Liver (tissue), 9 donors: ENCODE measurements around the gene PROZ. TPM values are rescaled to one million over a fixed set of nuclear protein-coding genes. Genes with fewer than 3 reads are reported as not detected.

ENCODE experiments used
- DNase-seq: peaks from one replicate; pipeline ENCODE4 v3.0.0-alpha.2; 2017; ENCODE audit warnings: low spot score
- H3K27ac ChIP-seq, 2 donors: one replicate each; pipeline ENCODE4 v1.7.0; 2013; ENCODE audit warnings: inconsistent platforms in 2 of 2, low read length in 2 of 2, control low read depth in 1 of 2, low read depth in 1 of 2, mild to moderate bottlenecking in 1 of 2
- H3K27me3 ChIP-seq, 4 donors: one replicate each; pipeline versions ENCODE4 v1.6.1 to v1.7.0; 2013; ENCODE audit warnings: low read length in 3 of 4, inconsistent platforms in 1 of 4, mild to moderate bottlenecking in 1 of 4, moderate library complexity in 1 of 4; ENCODE audit not compliant: control insufficient read depth in 4 of 4, insufficient read depth in 4 of 4
- H3K36me3 ChIP-seq, 4 donors: one replicate each; pipeline versions ENCODE4 v1.6.1 to v1.7.0; 2013; ENCODE audit warnings: low read length in 3 of 4, mild to moderate bottlenecking in 3 of 4, low read depth in 1 of 4, moderate library complexity in 1 of 4; ENCODE audit not compliant: control insufficient read depth in 4 of 4, insufficient read depth in 3 of 4
- H3K4me1 ChIP-seq, 4 donors: one replicate each; pipeline versions ENCODE4 v1.6.1 to v1.7.0; 2013; ENCODE audit warnings: low read length in 3 of 4, mild to moderate bottlenecking in 3 of 4, moderate library complexity in 1 of 4; ENCODE audit not compliant: control insufficient read depth in 4 of 4, insufficient read depth in 4 of 4
- H3K4me3 ChIP-seq, 3 donors: one replicate each; pipeline versions ENCODE4 v1.6.1 to v1.7.0; 2013; ENCODE audit warnings: low read length in 3 of 3, control low read depth in 1 of 3, low read depth in 1 of 3, mild to moderate bottlenecking in 1 of 3
- H3K9ac ChIP-seq, 2 donors: one replicate each; pipeline ENCODE4 v1.7.0; 2013; ENCODE audit warnings: low read length in 2 of 2, mild to moderate bottlenecking in 2 of 2, moderate library complexity in 2 of 2, control low read depth in 1 of 2, low read depth in 1 of 2
- H3K9me3 ChIP-seq, 4 donors: one replicate each; pipeline versions ENCODE4 v1.6.1 to v1.7.0; 2013; ENCODE audit warnings: low read length in 3 of 4; ENCODE audit not compliant: control insufficient read depth in 4 of 4
- ATF3 ChIP-seq: IDR thresholded peaks from 2 replicates; pipeline ENCODE4 v1.6.1; 2016; ENCODE audit warnings: antibody characterized with exemption
- EGR1 ChIP-seq, 2 donors: IDR thresholded peaks; 2 replicates each; pipeline ENCODE4 v1.6.1; 2016 to 2018; ENCODE audit warnings: antibody characterized with exemption in 2 of 2, low read depth in 2 of 2
- GABPA ChIP-seq, 2 donors: IDR thresholded peaks in 1 of 2; conservative IDR thresholded peaks in 1 of 2; 2 replicates each; pipeline ENCODE4 v1.6.1; 2016; ENCODE audit warnings: antibody characterized with exemption in 2 of 2, mild to moderate bottlenecking in 1 of 2, moderate library complexity in 1 of 2
- JUND ChIP-seq, 2 donors: IDR thresholded peaks; 2 replicates each; pipeline ENCODE4 v1.6.1; 2016; ENCODE audit warnings: antibody characterized with exemption in 2 of 2
- MAX ChIP-seq: IDR thresholded peaks from 2 replicates; pipeline ENCODE4 v1.6.1; 2016; ENCODE audit warnings: antibody characterized with exemption
- YY1 ChIP-seq: IDR thresholded peaks from 2 replicates; pipeline ENCODE4 v1.6.1; 2016; ENCODE audit warnings: antibody characterized with exemption, mild to moderate bottlenecking
- WGBS: extraction: QIAGEN DNeasy Blood & Tissue Kit; methylation state at CpG from one replicate; pipeline ENCODE4 v1.1.7; 2013; 5-methylcytosine and 5-hydroxymethylcytosine counted together
- polyA plus RNA-seq, 2 donors: library from polyadenylated mRNA; stranded (reverse) in 1 of 2; unstranded in 1 of 2; fragments of 200-250 nt in 1 of 2; fragments of >200 nt in 1 of 2; fragmentation: Nextera tagmentation in 1 of 2; extraction: Ambion mirVana in 1 of 2; gene quantifications; one replicate each; pipeline versions ENCODE4 v1.2.1 to v1.2.3, GENCODE V29; 2013 to 2015
- total RNA-seq, 2 donors: library from RNA; depleted of rRNA; stranded (reverse); fragments of >200 nt; gene quantifications; one replicate each; pipeline ENCODE4 v1.2.3, GENCODE V29; 2014
- TF ChIP-seq, protein P1 (sequence below): fragments of 150-350 bp; IDR thresholded peaks from 2 replicates; pipeline ENCODE4 v1.5.1; 2017; ENCODE audit warnings: improper control_type of control experiment, low read depth, low read length; ENCODE audit not compliant: missing input control
- donor health status: healthy.
- donor health status: healthy.
- donor health status: healthy.
- donor health status: healthy.
- donor health status: healthy.

Gene PROZ
- total and polyA plus RNA-seq, 4 donors = 10.6 to 40.7 (median 30.3) TPM

DNA sequence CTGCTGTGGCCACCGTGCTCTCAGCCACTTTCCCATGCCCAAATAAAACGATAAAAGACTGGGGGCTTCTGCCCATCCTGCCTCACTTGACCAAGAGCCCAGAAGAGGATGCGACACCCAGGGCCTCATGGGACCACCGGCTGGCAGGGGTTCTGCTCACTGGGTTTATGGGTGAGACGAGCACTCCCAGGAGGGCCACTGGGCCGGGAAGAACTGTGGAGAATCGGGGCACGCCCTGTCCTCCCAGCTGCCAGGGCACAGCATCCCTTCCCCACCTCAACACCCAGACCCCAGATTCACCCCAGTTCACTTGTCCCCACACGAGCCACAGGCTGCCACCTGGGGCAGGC, 40.6 kb upstream of the PROZ start:
- 88% methylated on average over 9 of the region's 9 CpGs for WGBS
- Histone ChIP-seq H3K27ac (no peak overlapping the region), H3K36me3 (peaks cover 0 to 6% (median 5%) of the 10 kb centered on the region in 4 donors), H3K4me1 (peaks cover 3 to 21% (median 9%) of the 10 kb centered on the region in 4 donors), H3K27me3 (no peaks in the 10 kb centered on the region), H3K4me3 (no peak overlapping the region), H3K9ac (no peak overlapping the region), H3K9me3 (no peaks in the 10 kb centered on the region)
- TF ChIP-seq YY1 (no peak), ATF3 (no peak), MAX (no peak), EGR1 (IDR thresholded peaks at IDR 0.05; ENCODE audit: low read depth in 2 of 2) (no peak)
- TF ChIP-seq, protein P1, sequence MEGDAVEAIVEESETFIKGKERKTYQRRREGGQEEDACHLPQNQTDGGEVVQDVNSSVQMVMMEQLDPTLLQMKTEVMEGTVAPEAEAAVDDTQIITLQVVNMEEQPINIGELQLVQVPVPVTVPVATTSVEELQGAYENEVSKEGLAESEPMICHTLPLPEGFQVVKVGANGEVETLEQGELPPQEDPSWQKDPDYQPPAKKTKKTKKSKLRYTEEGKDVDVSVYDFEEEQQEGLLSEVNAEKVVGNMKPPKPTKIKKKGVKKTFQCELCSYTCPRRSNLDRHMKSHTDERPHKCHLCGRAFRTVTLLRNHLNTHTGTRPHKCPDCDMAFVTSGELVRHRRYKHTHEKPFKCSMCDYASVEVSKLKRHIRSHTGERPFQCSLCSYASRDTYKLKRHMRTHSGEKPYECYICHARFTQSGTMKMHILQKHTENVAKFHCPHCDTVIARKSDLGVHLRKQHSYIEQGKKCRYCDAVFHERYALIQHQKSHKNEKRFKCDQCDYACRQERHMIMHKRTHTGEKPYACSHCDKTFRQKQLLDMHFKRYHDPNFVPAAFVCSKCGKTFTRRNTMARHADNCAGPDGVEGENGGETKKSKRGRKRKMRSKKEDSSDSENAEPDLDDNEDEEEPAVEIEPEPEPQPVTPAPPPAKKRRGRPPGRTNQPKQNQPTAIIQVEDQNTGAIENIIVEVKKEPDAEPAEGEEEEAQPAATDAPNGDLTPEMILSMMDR = no peak
- no peak for DNase-seq

DNA sequence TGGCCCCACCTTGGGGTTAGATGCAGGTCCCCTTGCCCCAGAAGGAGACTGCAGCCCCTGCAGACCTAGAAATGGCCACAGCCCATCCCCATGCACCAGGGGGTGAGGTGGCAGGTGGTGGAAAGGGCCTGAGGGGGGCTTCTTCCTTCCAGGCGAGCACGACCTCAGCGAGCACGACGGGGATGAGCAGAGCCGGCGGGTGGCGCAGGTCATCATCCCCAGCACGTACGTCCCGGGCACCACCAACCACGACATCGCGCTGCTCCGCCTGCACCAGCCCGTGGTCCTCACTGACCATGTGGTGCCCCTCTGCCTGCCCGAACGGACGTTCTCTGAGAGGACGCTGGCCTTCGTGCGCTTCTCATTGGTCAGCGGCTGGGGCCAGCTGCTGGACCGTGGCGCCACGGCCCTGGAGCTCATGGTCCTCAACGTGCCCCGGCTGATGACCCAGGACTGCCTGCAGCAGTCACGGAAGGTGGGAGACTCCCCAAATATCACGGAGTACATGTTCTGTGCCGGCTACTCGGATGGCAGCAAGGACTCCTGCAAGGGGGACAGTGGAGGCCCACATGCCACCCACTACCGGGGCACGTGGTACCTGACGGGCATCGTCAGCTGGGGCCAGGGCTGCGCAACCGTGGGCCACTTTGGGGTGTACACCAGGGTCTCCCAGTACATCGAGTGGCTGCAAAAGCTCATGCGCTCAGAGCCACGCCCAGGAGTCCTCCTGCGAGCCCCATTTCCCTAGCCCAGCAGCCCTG, 40.0 kb upstream of the PROZ start:
- no peak for TF ChIP-seq GABPA (IDR thresholded peaks at IDR 0.05 in 1 of 2, conservative IDR thresholded peaks at IDR 0.05 in 1 of 2)
- TF ChIP-seq MAX = no peak
- peak; percentile 30 for DNase-seq
- WGBS = 93% methylated on average over 42 of the region's 42 CpGs

DNA sequence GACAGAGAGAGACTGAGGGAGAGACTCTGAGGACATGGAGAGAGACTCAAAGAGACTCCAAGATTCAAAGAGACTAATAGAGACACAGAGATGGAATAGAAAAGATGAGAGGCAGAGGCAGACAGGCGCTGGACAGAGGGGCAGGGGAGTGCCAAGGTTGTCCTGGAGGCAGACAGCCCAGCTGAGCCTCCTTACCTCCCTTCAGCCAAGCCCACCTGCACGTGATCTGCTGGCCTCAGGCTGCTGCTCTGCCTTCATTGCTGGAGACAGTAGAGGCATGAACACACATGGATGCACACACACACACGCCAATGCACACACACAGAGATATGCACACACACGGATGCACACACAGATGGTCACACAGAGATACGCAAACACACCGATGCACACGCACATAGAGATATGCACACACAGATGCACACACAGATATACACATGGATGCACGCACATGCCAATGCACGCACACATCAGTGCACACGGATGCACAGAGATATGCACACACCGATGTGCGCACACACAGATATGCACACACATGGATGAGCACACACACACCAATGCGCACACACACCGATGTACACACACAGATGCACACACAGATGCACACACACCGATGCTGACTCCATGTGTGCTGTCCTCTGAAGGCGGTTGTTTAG, 39.2 kb upstream of the PROZ start:
- Histone ChIP-seq H3K4me3 (no peak overlapping the region), H3K9me3 (no peaks in the 10 kb centered on the region), H3K27me3 (no peaks in the 10 kb centered on the region), H3K27ac (no peak overlapping the region), H3K4me1 (peaks cover 3 to 27% (median 17%) of the 10 kb centered on the region in 4 donors), H3K9ac (no peak overlapping the region), H3K36me3 (peaks cover 0 to 6% (median 5%) of the 10 kb centered on the region in 4 donors)
- WGBS = 92% methylated on average over 16 of the region's 16 CpGs
- peak; percentile 25 for DNase-seq
- TF ChIP-seq ATF3 (no peak), JUND (IDR thresholded peaks at IDR 0.05) (peak in 1 of 2 donors; percentile 69)

More for the DNA sequence above, 40.0 kb upstream of the PROZ start:
- Histone ChIP-seq H3K4me1 (peaks cover 3 to 21% (median 11%) of the 10 kb centered on the region in 4 donors), H3K27ac (no peak overlapping the region), H3K9me3 (no peaks in the 10 kb centered on the region), H3K4me3 (no peak overlapping the region), H3K9ac (no peak overlapping the region), H3K36me3 (peaks cover 0 to 6% (median 5%) of the 10 kb centered on the region in 4 donors), H3K27me3 (no peaks in the 10 kb centered on the region)
